ENCODE data around the gene MINK1. TPM values are rescaled to one million over a fixed set of nuclear protein-coding genes. Genes with fewer than 3 reads are reported as not detected.

MINK1 gene
- total and polyA plus RNA-seq, 2 donors (not counting 1 experiment from before 2014, with no cell fraction given), result 109 to 160 TPM

- Mint-ChIP-seq H3K27me3 (peaks cover 7% of the 10 kb centered on the region), H3K4me3 (peak overlapping the region; percentile 72), H3K27ac (peak overlapping the region; percentile 82), H3K9me3 (ENCODE audit: insufficient read depth) (no peaks in the 10 kb centered on the region), H3K4me1 (peaks cover 48% of the 10 kb centered on the region)
- ATAC-seq (ENCODE audit: low read depth) (no peak), DNase-seq (no peak)
- H2AFZ ChIP-seq (ENCODE audit: insufficient read depth, low read depth, low read length, poor library complexity, severe bottlenecking), result no peak overlapping the region
- intact Hi-C loops (cut with micrococcal nuclease), result loop anchor here (5.0 kb wide), 1 partner anchor 335 kb away; no protein-coding TSS in a partner anchor
- peaks cover 45 to 53% of the 10 kb centered on the region in 2 donors for H3K4me1 ChIP-seq (ENCODE audit: control insufficient read depth in 2 of 2, insufficient read depth in 2 of 2, low read length in 2 of 2)
- ChIA-PET CTCF (interaction anchor here (0.6 to 4.0 kb wide), 18 partner anchors 11 to 687 kb away, joined by 3 to 15 read pairs (median 4); partner anchors contain the start of genes GLTPD2, RNF167, SLC25A11 and SPAG7), POLR2A (interaction anchor here (1.9 to 2.0 kb wide), 2 partner anchors 37 to 65 kb away, joined by 5 read pairs; partner anchors contain the start of genes RNF167, SLC25A11 and SPAG7)
- H3K36me3 ChIP-seq (replicated peaks in 1 of 2; ENCODE audit: control extremely low read depth in 1 of 2, control insufficient read depth in 1 of 2, extremely low read depth in 1 of 2, insufficient read depth in 2 of 2, low read length in 1 of 2), result no peaks in the 10 kb centered on the region
- H3K27me3 ChIP-seq (replicated peaks in 1 of 4; ENCODE audit: control extremely low read depth in 1 of 4, control insufficient read depth in 3 of 4, insufficient read depth in 4 of 4, low read length in 3 of 4), result peaks cover 0 to 30% (median 11%) of the 10 kb centered on the region in 4 experiments
- H4K20me1 ChIP-seq (ENCODE audit: control insufficient read depth, insufficient read depth, low read length, poor library complexity, severe bottlenecking), result no peaks in the 10 kb centered on the region
- no peak overlapping the region for H3K4me3 ChIP-seq (ENCODE audit: control extremely low read depth in 1 of 5, extremely low read depth in 1 of 5, insufficient read depth in 1 of 5, low read depth in 2 of 5, low read length in 4 of 5)
- H3K9me3 ChIP-seq (ENCODE audit: control extremely low read depth in 1 of 3, control insufficient read depth in 2 of 3, insufficient read depth in 1 of 3, low read length in 2 of 3), result peaks cover 0 to 25% (median 0%) of the 10 kb centered on the region in 3 donors
- peak overlapping the region in 1 of 2 donors; percentile 22 for H3K27ac ChIP-seq (ENCODE audit: low read length in 2 of 2)
- no peak overlapping the region for H3K9ac ChIP-seq (ENCODE audit: low read length)
- TF ChIP-seq EZH2 (IDR thresholded peaks at IDR 0.05; ENCODE audit: borderline replicate concordance, insufficient read depth, low read depth, low read length, poor library complexity, severe bottlenecking), result no peak
- no peak for TF ChIP-seq CTCF (IDR thresholded peaks at IDR 0.05)
- H3K79me2 ChIP-seq (ENCODE audit: control insufficient read depth, insufficient read depth, low read length), result no peaks in the 10 kb centered on the region
- WGBS (ENCODE audit: insufficient coverage), result 82% methylated on average over 3 of the region's 8 CpGs
- peak overlapping the region; percentile 98 for H3K4me2 ChIP-seq (replicated peaks; ENCODE audit: low read depth, low read length, poor library complexity, severe bottlenecking)
Measured at GRCh38 chr17:4902540-4902939, 69.4 kb downstream of the MINK1 start.
